CD4-positive, alpha-beta T cell treated with Interleukin-6 for 4 hours (primary cell): ENCODE data around the gene NRXN3.

Experiments
- DNase-seq: peaks from one replicate; pipeline ENCODE4 v3.0.0-alpha.2; 2020; ENCODE audit warnings: mixed read lengths

Gene NRXN3

DNA sequence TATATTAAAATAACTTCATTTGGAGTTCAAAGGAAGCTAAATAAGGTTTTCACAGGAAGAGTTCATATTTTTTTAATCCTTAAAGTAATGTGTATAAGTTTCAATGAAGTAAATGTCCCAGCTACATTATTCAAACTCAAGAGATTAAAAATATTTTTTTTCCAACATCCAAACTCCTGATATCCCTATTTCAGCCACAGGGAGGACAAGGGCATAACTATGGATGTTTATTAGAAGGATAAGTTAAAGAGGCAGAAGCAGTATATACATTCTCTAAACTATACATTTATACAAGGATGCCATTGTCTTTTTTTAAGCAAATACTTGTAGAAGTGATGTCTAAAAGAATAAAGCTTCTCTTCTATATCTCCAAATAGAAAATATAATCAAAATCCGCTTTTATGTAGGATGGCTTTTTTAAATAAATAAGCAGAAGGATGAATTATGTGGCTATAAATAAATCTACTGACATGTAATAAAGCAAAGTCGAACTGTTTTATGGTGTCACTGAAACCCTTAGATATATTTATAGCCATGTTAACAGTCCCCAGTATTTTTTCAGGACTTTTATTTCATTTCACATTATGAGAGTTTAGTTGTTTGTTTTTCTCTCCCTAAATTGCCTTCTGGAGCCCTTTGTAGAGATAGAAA, 1104.6 kb downstream of the NRXN3 start:
- no peak for DNase-seq

DNA sequence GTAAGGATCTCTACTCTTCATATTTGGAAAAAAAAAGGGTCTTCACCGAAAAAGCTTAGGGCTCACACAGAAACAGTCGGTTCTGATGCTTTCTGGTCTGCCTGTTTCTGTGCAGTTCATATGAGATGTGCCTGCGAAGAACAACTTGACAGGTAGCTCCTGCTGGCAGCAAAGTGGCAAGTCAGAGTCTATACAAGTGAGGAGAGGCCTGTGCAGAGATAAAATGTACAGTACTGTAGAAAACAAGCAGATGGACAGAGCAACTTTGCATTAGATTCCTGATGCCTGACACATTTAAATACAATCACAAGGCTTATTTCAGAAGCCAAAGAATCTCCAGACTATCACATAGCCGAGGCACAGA, 1105.1 kb downstream of the NRXN3 start:
- DNase-seq, result no peak

DNA sequence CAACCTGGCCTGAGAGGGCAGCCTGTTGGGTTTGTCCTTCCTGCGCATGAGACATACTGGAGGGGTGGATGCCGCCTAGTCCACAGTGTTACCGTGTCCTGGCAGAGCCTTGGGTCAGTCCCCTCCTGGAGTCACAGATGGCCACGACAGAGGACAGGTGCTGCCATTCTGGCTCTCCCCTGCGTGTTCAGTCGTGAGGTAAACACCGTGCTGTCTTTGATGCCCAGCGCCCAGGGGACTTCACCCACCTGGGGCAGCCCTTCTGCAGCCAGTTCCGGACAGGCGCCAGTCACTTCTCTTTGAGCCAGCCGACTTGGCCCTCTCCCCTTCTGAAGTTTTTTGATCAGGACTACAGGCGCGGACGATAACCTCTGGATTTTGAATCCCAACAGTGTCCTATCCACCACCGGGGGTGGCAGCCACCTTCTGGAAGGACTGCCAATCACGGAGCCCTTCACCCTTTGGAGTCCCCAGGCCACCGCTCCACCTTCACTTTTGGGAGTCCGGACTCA, 1108.2 kb downstream of the NRXN3 start:
- DNase-seq, result no peak

GRCh38 chr14:79278798-79279644, 1108.8 kb downstream of the NRXN3 start:
- no peak for DNase-seq

GRCh38 chr14:79279645-79280597, 1109.7 kb downstream of the NRXN3 start:
- DNase-seq, result no peak

DNA sequence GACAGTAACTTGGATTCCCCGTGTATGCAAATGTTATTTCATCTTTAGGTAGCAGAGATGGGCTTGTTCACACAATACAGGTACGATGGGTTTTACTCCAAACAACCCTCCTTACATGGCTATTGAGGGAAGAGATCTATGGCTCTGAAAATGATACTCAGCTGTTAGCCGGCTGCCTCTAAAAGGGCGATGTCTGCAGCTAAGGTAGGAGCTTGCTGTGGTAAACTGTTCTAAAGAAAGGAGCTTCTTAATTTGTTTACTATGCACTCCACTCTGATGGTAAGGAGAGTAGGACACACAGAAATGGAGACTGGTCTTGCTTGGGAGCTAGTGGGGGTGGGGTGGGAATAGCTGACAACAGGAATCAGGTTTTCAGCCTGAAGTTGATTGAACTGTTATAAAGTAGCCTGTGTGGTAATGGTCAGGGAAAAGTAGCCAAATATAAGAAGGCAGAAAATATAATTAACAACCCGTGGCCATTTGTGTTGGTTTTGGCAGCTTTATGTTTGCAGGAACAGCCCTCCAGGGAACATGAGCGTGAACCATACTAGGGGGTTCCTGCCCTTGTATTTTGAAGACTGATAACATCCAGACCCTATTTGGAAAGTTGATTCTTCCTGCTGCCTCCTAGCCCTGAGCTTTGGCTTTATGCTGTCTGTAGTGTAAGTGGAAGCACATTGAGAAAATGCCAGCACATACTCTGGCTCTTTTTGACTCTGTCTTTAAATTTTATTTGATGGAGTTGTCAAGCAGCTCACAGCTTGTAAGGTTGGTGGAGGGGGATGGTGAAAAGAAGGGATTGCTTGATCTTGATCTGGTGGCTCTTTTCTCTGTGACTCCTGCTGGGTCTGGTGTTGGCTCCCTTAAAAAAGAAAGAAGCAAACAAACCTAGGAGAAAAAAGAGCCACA, 1111.3 kb downstream of the NRXN3 start:
- no peak for DNase-seq

DNA sequence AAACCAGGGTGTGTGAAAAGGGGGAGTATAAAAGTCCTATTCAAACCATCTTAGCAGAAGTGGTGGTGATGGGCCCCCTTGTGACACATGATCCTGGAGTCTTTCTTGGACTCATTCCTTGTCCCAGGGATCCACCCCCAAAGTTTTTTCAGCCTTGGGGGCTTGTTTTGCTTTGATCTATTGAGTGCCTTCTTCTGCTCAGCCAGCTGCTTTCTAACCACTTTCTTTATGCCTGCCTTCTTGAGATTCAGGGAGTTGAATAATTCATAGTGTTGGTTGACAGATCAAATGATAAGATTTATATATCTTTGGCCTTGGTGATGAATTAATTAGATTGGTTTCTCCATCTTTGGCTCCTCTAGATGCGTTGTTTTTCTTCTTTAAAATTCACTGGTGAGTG, 1114.4 kb downstream of the NRXN3 start:
- DNase-seq, result no peak

GRCh38 chr14:79285263-79285662, 1115.1 kb downstream of the NRXN3 start:
- no peak for DNase-seq

GRCh38 chr14:79287976-79288375, 1117.8 kb downstream of the NRXN3 start:
- DNase-seq, result no peak

DNA sequence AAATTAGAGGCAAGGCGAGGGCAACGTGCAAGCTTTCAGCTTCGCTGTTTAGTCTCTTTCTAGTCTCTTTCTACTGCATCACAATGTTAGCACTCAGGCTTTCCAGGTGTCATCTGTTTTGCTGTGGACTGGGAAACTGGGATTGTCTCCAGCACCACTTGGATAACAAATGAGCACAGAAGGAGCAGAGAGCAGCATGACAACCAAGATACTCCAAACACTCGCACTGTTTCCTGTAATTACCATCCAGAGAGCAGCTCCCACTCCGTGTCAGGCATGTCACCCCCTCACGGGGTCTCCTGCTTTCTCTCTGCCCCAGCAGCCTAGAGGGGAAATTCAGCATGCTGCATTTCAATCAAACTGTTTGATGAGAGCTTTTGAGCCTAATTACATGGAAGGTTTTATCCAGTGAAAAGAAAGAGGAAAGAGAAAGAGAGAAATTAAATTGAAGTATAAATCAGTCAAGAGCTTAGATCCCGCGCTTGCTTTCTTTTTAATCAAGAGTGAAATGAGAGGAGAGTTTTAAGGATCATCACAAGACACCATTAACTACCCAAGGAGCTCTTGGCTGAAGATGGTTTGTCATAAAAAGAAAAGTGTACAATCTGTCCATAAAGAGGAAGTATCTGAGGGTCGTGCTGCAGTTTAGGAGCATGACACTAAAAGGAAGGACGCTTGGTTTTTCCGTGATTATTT, 1123.5 kb downstream of the NRXN3 start:
- no peak for DNase-seq

GRCh38 chr14:79294499-79294898, 1124.3 kb downstream of the NRXN3 start:
- no peak for DNase-seq

GRCh38 chr14:79295385-79295784, 1125.2 kb downstream of the NRXN3 start:
- no peak for DNase-seq

- DNase-seq, result no peak
Observed at GRCh38 chr14:79298373-79298772, 1128.2 kb downstream of the NRXN3 start.

GRCh38 chr14:79299162-79299561, 1129.0 kb downstream of the NRXN3 start:
- no peak for DNase-seq

DNA sequence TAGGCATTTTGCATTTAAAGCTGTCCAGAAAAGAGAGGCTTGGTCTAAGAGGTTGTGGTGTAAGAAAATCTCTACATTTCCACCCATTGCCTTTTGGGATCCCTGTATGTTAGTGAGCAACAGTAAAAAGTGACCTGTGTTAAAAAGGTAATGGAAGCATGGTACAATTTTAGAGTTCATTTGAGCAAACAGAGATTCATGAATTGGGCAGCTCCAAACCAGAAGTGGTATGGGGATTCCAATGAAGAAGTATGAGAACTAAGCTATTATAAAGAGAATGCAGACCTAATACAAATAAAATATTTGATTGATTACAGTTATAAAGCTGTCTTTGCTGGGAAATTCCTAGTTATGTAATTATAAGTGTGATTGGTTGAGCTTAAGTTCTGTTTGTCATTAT, 1134.1 kb downstream of the NRXN3 start:
- DNase-seq, result no peak

DNA sequence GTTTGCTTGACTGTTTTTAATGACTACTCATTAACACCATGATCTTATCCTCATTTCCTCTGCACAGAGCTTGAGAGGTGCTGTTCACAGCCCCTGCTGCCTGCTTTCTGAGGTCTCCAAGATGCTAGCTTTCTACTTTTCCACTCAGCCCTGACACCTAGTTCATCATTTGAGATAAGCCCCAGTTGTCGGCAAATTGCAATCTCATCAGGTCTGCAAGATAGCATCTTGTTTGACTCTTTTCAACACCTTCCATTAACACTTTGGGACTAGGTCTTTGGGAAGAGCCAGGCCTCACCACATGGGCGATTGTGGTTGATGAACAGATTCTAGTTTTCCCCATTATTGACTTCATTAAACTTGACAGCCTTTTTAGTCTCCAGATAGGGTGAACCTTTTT, 1136.4 kb downstream of the NRXN3 start:
- DNase-seq, result no peak

GRCh38 chr14:79318371-79318770, 1148.2 kb downstream of the NRXN3 start:
- no peak for DNase-seq

DNA sequence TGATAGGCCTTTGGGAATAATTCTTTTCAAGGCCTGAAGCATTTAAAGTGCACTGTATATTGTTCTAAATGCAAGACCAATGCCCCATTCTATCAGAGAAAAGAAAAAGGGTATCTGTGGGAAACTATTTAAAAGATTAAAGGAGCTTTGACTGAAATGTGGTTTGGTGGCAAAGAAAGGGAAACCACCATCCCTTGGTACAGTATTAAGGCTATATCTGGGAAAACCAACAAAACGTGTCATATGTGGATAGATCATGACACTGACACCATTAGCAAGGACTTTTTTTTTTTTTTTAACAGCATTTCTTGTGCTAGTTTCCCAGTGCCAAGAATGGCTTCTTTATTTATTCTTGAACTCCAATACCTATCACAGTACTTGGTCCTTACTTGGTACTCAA, 1150.4 kb downstream of the NRXN3 start:
- no peak for DNase-seq

- no peak for DNase-seq
Observed at GRCh38 chr14:79321070-79321469, 1150.9 kb downstream of the NRXN3 start.

- no peak for DNase-seq
Observed at GRCh38 chr14:79325071-79325470, 1154.9 kb downstream of the NRXN3 start.

DNA sequence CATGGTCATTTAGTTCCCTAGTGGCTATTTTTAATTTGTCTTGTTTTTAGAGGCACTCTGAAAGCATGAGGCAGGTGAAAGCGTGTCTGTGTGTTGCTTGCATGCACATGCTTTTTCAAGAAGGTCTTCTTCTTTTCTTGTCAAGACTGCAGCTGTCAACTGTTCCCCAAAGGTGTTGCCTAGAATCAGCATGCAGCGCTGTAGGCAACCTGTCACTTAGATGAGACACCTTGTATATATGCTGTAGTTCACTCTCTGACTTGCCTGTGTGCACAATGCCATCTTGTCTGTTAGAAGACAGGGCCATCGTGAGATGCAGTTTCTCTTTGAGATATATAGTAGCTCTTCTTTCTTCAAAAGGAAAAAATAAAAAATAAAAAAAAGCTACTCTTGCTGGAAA, 1155.4 kb downstream of the NRXN3 start:
- DNase-seq, result no peak
